Measurements from ENCODE around the gene FOXC1.

DNA sequence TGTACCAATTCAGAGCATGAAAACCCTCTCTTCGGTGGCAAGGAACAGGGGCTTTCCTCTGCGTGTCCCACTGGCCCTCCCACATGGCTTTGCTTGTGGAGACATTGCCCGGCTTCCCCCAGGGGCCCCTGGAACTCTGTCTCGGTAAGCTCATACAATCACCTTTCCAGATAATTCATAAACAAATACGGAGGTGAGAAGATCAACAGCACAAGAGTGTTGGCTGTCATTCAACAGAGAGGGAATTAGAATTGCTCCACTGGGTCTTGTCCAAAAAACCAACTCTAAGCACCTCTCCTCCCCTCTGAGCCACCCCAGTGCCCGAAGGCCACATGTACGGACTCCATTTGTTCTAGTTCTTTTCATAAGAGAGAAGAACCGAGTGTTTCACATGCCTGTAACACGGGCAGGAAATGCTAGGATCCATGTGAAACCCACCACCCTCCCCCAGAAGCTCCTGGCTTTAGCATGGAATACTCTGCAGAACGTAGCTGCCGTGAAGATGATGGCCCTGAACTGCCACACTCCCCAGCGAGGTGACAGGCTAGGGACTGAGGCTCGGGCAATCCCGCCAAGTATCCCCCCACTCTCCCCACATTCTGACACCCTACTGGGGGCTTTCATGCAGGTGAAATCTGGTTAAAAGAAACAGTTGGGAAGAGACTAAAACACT is 24.6 kb upstream of the FOXC1 start:
- TF ChIP-seq, protein P1, sequence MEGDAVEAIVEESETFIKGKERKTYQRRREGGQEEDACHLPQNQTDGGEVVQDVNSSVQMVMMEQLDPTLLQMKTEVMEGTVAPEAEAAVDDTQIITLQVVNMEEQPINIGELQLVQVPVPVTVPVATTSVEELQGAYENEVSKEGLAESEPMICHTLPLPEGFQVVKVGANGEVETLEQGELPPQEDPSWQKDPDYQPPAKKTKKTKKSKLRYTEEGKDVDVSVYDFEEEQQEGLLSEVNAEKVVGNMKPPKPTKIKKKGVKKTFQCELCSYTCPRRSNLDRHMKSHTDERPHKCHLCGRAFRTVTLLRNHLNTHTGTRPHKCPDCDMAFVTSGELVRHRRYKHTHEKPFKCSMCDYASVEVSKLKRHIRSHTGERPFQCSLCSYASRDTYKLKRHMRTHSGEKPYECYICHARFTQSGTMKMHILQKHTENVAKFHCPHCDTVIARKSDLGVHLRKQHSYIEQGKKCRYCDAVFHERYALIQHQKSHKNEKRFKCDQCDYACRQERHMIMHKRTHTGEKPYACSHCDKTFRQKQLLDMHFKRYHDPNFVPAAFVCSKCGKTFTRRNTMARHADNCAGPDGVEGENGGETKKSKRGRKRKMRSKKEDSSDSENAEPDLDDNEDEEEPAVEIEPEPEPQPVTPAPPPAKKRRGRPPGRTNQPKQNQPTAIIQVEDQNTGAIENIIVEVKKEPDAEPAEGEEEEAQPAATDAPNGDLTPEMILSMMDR (IDR thresholded peaks at IDR 0.05 in 4 of 5, conservative IDR thresholded peaks at IDR 0.05 in 1 of 5) = no peak
- no peak for TF ChIP-seq POLR2A (IDR thresholded peaks at IDR 0.05)
